Endothelial cell (in vitro differentiated cells): ENCODE data around the gene FBRSL1. TPM values are rescaled to one million over a fixed set of nuclear protein-coding genes. Genes with fewer than 3 reads are reported as not detected.

ENCODE experiments used
- DNase-seq: peaks from one replicate; pipeline ENCODE4 v3.0.0; 2021; ENCODE audit warnings: low spot score
- H3K27ac Mint-ChIP-seq: one replicate; pipeline ENCODE4 v1.8.0; 2021; ENCODE audit warnings: mixed read lengths, inconsistent platforms; ENCODE audit not compliant: unreplicated experiment
- H3K27me3 Mint-ChIP-seq: one replicate; pipeline ENCODE4 v1.8.0; 2021; ENCODE audit warnings: mild to moderate bottlenecking, moderate library complexity, mixed read lengths, inconsistent platforms; ENCODE audit not compliant: unreplicated experiment
- H3K36me3 Mint-ChIP-seq: one replicate; pipeline ENCODE4 v1.8.0; 2021; ENCODE audit warnings: mild to moderate bottlenecking, low read depth, mixed read lengths, inconsistent platforms; ENCODE audit not compliant: unreplicated experiment
- H3K4me1 Mint-ChIP-seq: one replicate; pipeline ENCODE4 v1.8.0; 2021; ENCODE audit warnings: mild to moderate bottlenecking, mixed read lengths, inconsistent platforms; ENCODE audit not compliant: unreplicated experiment
- H3K4me3 Mint-ChIP-seq: one replicate; pipeline ENCODE4 v1.8.0; 2021; ENCODE audit warnings: mild to moderate bottlenecking, mixed read lengths, inconsistent platforms; ENCODE audit not compliant: unreplicated experiment
- H3K9me3 Mint-ChIP-seq: one replicate; pipeline ENCODE4 v1.8.0; 2021; ENCODE audit warnings: mixed read lengths, inconsistent platforms; ENCODE audit not compliant: unreplicated experiment
- total RNA-seq: library from RNA; stranded (reverse); fragmentation: NEBNext Ultra II Directional; extraction: Animal tissue kit (Norgen Biotek cat#: 25700); gene quantifications from one replicate; pipeline ENCODE4 v1.2.1, GENCODE V29; 2021; ENCODE audit not compliant: unreplicated experiment
- TF ChIP-seq, protein P1 (sequence below): fragments of 200-600 bp; sonication (generic); IDR thresholded peaks from one replicate; pipeline ENCODE4 v1.5.0; 2021; ENCODE audit warnings: antibody characterized with exemption; ENCODE audit not compliant: unreplicated experiment

Gene FBRSL1
- total RNA-seq, 1 donor from 2014 or later: 38.4 TPM

DNA sequence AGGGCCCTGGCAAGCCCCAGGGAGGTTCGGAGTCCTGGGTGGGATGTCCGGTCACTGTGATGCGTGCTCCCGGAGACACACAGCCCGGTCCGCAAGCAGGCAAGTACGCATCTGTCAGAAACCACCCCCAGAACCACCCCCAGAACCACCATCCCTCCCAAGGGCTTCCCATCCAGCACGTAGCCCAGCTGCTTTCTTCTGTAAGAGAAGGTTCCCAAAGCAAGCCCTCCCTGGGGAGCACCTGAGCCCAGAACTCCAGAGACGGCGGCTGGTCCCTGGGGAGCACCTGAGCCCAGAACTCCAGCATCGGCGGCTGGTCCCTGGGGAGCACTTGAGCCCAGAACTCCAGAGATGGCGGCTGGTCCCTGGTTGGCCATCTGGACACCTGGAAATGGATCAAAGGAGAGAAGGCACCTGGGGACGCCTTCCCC lies 2.6 kb upstream of the FBRSL1 start:
- H3K4me1 Mint-ChIP-seq: peaks cover 15% of the 10 kb centered on the region
- no peak overlapping the region for H3K27ac Mint-ChIP-seq
- H3K36me3 Mint-ChIP-seq: peaks cover 3% of the 10 kb centered on the region
- no peak overlapping the region for H3K4me3 Mint-ChIP-seq
- peaks cover 3% of the 10 kb centered on the region for H3K9me3 Mint-ChIP-seq
- TF ChIP-seq, protein P1, sequence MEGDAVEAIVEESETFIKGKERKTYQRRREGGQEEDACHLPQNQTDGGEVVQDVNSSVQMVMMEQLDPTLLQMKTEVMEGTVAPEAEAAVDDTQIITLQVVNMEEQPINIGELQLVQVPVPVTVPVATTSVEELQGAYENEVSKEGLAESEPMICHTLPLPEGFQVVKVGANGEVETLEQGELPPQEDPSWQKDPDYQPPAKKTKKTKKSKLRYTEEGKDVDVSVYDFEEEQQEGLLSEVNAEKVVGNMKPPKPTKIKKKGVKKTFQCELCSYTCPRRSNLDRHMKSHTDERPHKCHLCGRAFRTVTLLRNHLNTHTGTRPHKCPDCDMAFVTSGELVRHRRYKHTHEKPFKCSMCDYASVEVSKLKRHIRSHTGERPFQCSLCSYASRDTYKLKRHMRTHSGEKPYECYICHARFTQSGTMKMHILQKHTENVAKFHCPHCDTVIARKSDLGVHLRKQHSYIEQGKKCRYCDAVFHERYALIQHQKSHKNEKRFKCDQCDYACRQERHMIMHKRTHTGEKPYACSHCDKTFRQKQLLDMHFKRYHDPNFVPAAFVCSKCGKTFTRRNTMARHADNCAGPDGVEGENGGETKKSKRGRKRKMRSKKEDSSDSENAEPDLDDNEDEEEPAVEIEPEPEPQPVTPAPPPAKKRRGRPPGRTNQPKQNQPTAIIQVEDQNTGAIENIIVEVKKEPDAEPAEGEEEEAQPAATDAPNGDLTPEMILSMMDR: no peak
- DNase-seq: no peak
- peaks cover 29% of the 10 kb centered on the region for H3K27me3 Mint-ChIP-seq

DNA sequence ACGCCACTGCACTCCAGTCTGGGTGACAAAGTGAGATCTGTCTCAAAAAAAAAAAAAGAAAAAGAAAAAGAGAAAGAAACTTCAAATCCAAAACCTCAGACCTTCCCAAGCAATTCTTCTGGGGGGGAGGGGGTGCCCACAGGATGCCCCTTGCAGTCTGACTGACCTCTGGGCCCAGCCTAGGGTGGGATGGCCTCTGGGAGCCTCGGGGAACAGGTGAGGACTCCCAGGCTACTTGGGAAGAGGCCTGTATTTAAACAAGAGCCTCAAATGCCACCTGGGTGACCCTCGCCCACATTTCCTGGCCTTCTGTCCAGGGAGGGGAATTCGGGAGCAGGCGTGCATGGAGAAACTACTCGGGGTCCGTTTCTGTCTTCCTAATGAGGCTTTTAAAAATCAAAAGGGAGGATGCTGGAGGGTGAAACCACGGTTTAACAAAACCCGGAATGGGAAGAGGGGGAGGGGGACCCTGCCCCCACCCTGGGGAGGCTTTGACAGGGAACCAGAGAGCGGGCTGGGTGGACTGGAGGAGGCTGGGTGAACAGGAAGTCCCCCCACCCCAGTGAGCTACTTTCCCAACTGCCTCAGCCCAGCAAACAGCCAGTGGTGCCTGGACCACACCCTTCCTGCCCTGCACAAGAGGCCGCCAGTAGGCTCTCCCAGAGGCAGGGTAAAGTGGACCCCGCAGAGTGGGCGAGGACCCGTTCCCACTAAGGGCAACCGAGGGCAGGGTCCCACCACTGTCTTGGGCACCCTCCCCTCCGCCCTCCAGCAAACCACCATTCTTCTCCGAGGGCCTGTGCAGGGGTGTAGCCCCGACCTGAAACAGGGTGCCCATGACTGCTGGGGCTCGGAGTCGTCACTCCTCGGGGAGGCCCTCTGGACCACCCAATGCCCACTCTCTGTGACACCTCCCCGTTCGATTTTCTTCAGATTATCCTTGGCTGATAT lies 1.5 kb upstream of the FBRSL1 start:
- DNase-seq: no peak
- peaks cover 4% of the 10 kb centered on the region for H3K9me3 Mint-ChIP-seq
- peak overlapping the region; percentile 76 for H3K4me3 Mint-ChIP-seq
- peaks cover 29% of the 10 kb centered on the region for H3K27me3 Mint-ChIP-seq
- H3K27ac Mint-ChIP-seq: peak overlapping the region; percentile 57
- peaks cover 18% of the 10 kb centered on the region for H3K4me1 Mint-ChIP-seq
- peaks cover 3% of the 10 kb centered on the region for H3K36me3 Mint-ChIP-seq
- TF ChIP-seq, protein P1: no peak

DNA sequence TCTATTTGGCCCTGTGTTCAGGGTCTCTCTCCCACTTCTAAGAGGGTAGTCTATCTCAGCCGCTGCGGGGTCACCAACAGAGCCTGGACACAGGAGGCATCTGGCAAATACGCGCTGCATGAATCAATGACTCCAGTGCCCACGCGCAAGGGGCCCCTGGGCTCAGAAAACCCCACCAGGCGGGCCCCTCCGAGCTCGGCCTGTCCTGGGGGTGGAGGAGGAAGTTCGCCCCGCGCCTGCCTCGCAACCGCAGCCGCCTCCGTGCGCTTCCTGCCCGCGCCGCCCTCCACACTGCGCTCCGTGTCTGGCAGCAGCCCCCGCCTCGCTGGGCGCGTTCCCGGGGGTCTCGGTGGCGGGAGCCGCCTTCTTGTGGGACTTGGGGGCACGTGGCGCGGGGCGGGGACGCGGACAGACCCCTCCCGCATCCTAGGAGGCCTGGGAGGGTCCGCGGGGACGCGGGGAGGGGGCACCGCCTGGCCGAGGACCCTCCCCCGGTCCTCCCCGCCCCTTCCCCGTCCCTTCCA lies 811 bp upstream of the FBRSL1 start:
- peak; percentile 35 for DNase-seq

DNA sequence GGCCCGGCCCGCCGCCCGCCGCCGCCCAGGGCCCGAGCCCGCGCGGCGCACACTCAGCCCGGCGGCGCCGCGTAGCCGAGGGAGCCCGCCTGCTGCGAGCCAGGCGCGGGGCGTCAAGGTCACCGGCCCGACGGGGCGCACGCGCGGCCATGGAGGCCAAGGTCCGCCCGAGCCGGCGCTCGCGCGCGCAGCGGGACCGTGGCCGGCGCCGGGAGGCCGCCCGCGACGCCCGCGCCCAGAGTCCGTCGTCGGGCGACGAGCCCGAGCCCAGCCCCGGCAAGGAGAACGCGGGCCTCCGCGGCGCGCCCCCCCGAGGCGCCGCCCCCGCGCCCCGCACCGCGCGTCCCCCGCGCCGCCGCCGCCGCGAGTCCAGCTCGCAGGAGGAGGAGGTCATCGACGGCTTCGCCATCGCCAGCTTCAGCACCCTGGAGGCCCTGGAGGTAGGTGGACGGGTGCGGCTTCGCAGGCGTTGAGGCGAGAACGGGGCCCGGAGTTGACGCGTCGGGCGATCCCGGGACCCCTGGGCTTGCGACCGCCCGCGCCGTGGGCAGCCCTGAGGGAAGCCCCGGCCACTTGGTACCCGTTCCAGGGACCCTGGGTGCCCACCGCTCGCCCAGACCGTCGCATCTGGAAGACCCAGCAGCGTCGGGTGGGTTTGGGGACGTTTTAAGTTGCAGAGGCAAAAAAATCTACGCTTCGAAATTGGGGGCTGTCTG lies 629 bp downstream of the FBRSL1 start:
- Mint-ChIP-seq H3K36me3 (peaks cover 3% of the 10 kb centered on the region), H3K9me3 (peaks cover 4% of the 10 kb centered on the region), H3K27me3 (peaks cover 28% of the 10 kb centered on the region), H3K4me3 (peak overlapping the region; percentile 86), H3K4me1 (peaks cover 18% of the 10 kb centered on the region), H3K27ac (peak overlapping the region; percentile 36)
- DNase-seq: peak; percentile 34
- TF ChIP-seq, protein P1: no peak

More for the DNA sequence above, 811 bp upstream of the FBRSL1 start:
- Mint-ChIP-seq H3K4me3 (peak overlapping the region; percentile 74), H3K27ac (no peak overlapping the region), H3K4me1 (peaks cover 18% of the 10 kb centered on the region), H3K9me3 (peaks cover 4% of the 10 kb centered on the region), H3K27me3 (peaks cover 29% of the 10 kb centered on the region), H3K36me3 (peaks cover 3% of the 10 kb centered on the region)
- TF ChIP-seq, protein P1: no peak
